D721Med (cell line): Measurements from ENCODE around the gene TACR3.
"Not testable (repeated sequence)": the region's sequence is repeated elsewhere in the genome, so short reads cannot be mapped to it uniquely, and the experiment has no call there.

Experiments
- DNase-seq: peaks from one replicate; pipeline ENCODE4 v3.0.0; 2011; ENCODE audit warnings: low spot score; ENCODE audit not compliant: insufficient read length
- FAIRE-seq: peaks from 2 replicates; lab custom pipeline; 2011; peaks lifted over from hg19 to GRCh38; lab: Jason Lieb, UNC
- CTCF ChIP-seq: IDR thresholded peaks from 2 replicates; pipeline ENCODE4 v1.5.1; 2012; ENCODE audit warnings: mild to moderate bottlenecking, control low read depth; ENCODE audit not compliant: insufficient read depth; ENCODE audit errors: missing control alignments

Gene TACR3

GRCh38 chr4:103719830-103720207 lies at the start of gene TACR3:
TSS of gene TACR3 (minus strand) at chr4:103719985. CDS start at chr4:103719675, 310 bp downstream.
- DNase-seq (no peak), FAIRE-seq (no peak)
- no peak for TF ChIP-seq CTCF

- DNase-seq (no peak), FAIRE-seq (no peak)
- TF ChIP-seq CTCF: no peak
Observed at GRCh38 chr4:103757631-103758030, 37.8 kb upstream of the TACR3 start.

GRCh38 chr4:103756741-103757140 lies 37.0 kb upstream of the TACR3 start:
- no peak for TF ChIP-seq CTCF
- DNase-seq (no peak), FAIRE-seq (no peak)

GRCh38 chr4:103754844-103755243 lies 35.1 kb upstream of the TACR3 start:
- no peak for TF ChIP-seq CTCF
- FAIRE-seq (no peak), DNase-seq (no peak)

- no peak for TF ChIP-seq CTCF
- DNase-seq (no peak), FAIRE-seq (no peak)
Observed at GRCh38 chr4:103753868-103754653, 34.3 kb upstream of the TACR3 start.

GRCh38 chr4:103723150-103723549 lies 3.4 kb upstream of the TACR3 start:
- not testable (repeated sequence) for FAIRE-seq, DNase-seq

- TF ChIP-seq CTCF: no peak
- no peak for DNase-seq
- FAIRE-seq: no peak
Observed at GRCh38 chr4:103721251-103721650, 1.5 kb upstream of the TACR3 start.
